HEK293T (cell line): Measurements from ENCODE around the gene TSPAN9.

Source experiments
- CTCF ChIA-PET: fragments of 350-600 bp; formaldehyde crosslinking; extraction: SDS; loops from one replicate; lab custom pipeline; 2021; ENCODE audit warnings: antibody characterized with exemption, inconsistent platforms; lab: Yijun Ruan, JAX
- POLR2A ChIA-PET: fragments of 350-600 bp; formaldehyde crosslinking; extraction: SDS; loops from one replicate; lab custom pipeline; 2020; ENCODE audit warnings: antibody characterized with exemption, inconsistent platforms; lab: Yijun Ruan, JAX
- DNase-seq: peaks from one replicate; pipeline ENCODE4 v3.0.0; 2012; ENCODE audit warnings: mixed read lengths; ENCODE audit errors: extremely low spot score
- ARNT ChIP-seq: fragments of 450-650 bp; IDR thresholded peaks from 2 replicates; pipeline ENCODE4 v1.6.1; 2017; ENCODE audit warnings: mild to moderate bottlenecking
- BHLHE40 ChIP-seq: fragments of 450-650 bp; IDR thresholded peaks from 2 replicates; pipeline ENCODE4 v1.6.1; 2016; ENCODE audit warnings: mild to moderate bottlenecking, moderate library complexity, borderline replicate concordance
- CTBP1 ChIP-seq: fragments of 450-650 bp; IDR thresholded peaks from 2 replicates; pipeline ENCODE4 v1.6.1; 2016; ENCODE audit warnings: borderline replicate concordance
- ELF4 ChIP-seq: fragments of 450-650 bp; IDR thresholded peaks from 2 replicates; pipeline ENCODE4 v1.6.1; 2017; ENCODE audit warnings: antibody characterized with exemption
- FOXA1 ChIP-seq: fragments of 450-650 bp; IDR thresholded peaks from 2 replicates; pipeline ENCODE4 v1.6.1; 2016; ENCODE audit warnings: mild to moderate bottlenecking
- FOXK2 ChIP-seq: fragments of 450-650 bp; IDR thresholded peaks from 2 replicates; pipeline ENCODE4 v1.6.1; 2016; ENCODE audit warnings: mild to moderate bottlenecking
- FOXM1 ChIP-seq: fragments of 450-650 bp; IDR thresholded peaks from 2 replicates; pipeline ENCODE4 v1.6.1; 2017; ENCODE audit warnings: mild to moderate bottlenecking, borderline replicate concordance
- HDGF ChIP-seq: fragments of 450-650 bp; IDR thresholded peaks from 2 replicates; pipeline ENCODE4 v1.6.1; 2017; ENCODE audit warnings: antibody characterized with exemption, borderline replicate concordance
- L3MBTL2 ChIP-seq: fragments of 450-650 bp; conservative IDR thresholded peaks from 2 replicates; pipeline ENCODE4 v1.6.1; 2016; ENCODE audit warnings: mild to moderate bottlenecking
- LEF1 ChIP-seq: fragments of 450-650 bp; IDR thresholded peaks from 2 replicates; pipeline ENCODE4 v1.6.1; 2017; ENCODE audit warnings: mild to moderate bottlenecking, borderline replicate concordance
- NFRKB ChIP-seq: fragments of 450-650 bp; IDR thresholded peaks from 2 replicates; pipeline ENCODE4 v1.6.1; 2016; ENCODE audit warnings: mild to moderate bottlenecking, moderate library complexity
- PKNOX1 ChIP-seq: fragments of 450-650 bp; IDR thresholded peaks from 2 replicates; pipeline ENCODE4 v1.6.1; 2016
- SP1 ChIP-seq: fragments of 450-650 bp; IDR thresholded peaks from 2 replicates; pipeline ENCODE4 v1.6.1; 2017
- SUZ12 ChIP-seq: fragments of 450-650 bp; IDR thresholded peaks from 2 replicates; pipeline ENCODE4 v1.6.1; 2016; ENCODE audit warnings: mild to moderate bottlenecking
- TARDBP ChIP-seq: fragments of 450-650 bp; IDR thresholded peaks from 2 replicates; pipeline ENCODE4 v1.6.1; 2016
- ZNF384 ChIP-seq: fragments of 450-650 bp; IDR thresholded peaks from 2 replicates; pipeline ENCODE4 v1.6.1; 2016

The TSPAN9 gene

GRCh38 chr12:3139760-3140159 is 62.6 kb downstream of the TSPAN9 start:
- ChIA-PET CTCF (interaction anchor here (0.9 to 8.6 kb wide), 6 partner anchors 11 to 285 kb away, joined by 3 to 66 read pairs (median 4); no protein-coding TSS in a partner anchor), POLR2A (no interaction called here)
- no peak for DNase-seq
- no peak for TF ChIP-seq ARNT
- no peak for TF ChIP-seq L3MBTL2
- no peak for TF ChIP-seq PKNOX1
- no peak for TF ChIP-seq SP1
- TF ChIP-seq FOXA1 = no peak
- no peak for TF ChIP-seq CTBP1
- no peak for TF ChIP-seq BHLHE40

GRCh38 chr12:3140284-3140683 is 63.1 kb downstream of the TSPAN9 start:
- CTCF ChIA-PET = interaction anchor here (1.2 to 8.6 kb wide), 5 partner anchors 10 to 284 kb away, joined by 3 to 66 read pairs (median 6); no protein-coding TSS in a partner anchor
- no peak for DNase-seq

GRCh38 chr12:3141339-3142321 is 64.5 kb downstream of the TSPAN9 start:
- DNase-seq = no peak
- POLR2A ChIA-PET = no interaction called here
- CTCF ChIA-PET = no interaction called here
- no peak for TF ChIP-seq FOXA1
- TF ChIP-seq PKNOX1 = no peak
- TF ChIP-seq HDGF = no peak
- no peak for TF ChIP-seq FOXM1
- no peak for TF ChIP-seq TARDBP
- no peak for TF ChIP-seq FOXK2
- no peak for TF ChIP-seq SUZ12
- no peak for TF ChIP-seq NFRKB
- TF ChIP-seq ELF4 = no peak
- TF ChIP-seq BHLHE40 = no peak
- TF ChIP-seq L3MBTL2 = no peak
- no peak for TF ChIP-seq ZNF384
- TF ChIP-seq SP1 = no peak
- no peak for TF ChIP-seq ARNT
- no peak for TF ChIP-seq LEF1
- TF ChIP-seq CTBP1 = no peak

More at GRCh38 chr12:3140284-3140683, 63.1 kb downstream of the TSPAN9 start:
- POLR2A ChIA-PET = no interaction called here
- TF ChIP-seq FOXK2 = no peak

GRCh38 chr12:3142386-3142785 is 65.2 kb downstream of the TSPAN9 start:
- CTCF ChIA-PET = no interaction called here
- POLR2A ChIA-PET = no interaction called here
- TF ChIP-seq BHLHE40 (no peak), PKNOX1 (no peak), ELF4 (no peak), ZNF384 (no peak), HDGF (no peak), CTBP1 (no peak), SUZ12 (no peak)

GRCh38 chr12:3144495-3144894 is 67.3 kb downstream of the TSPAN9 start:
- POLR2A ChIA-PET = no interaction called here
- no peak for TF ChIP-seq HDGF
- TF ChIP-seq ARNT = no peak
- no peak for TF ChIP-seq NFRKB
- TF ChIP-seq FOXK2 = no peak
- TF ChIP-seq SUZ12 = no peak
- TF ChIP-seq LEF1 = no peak
- TF ChIP-seq PKNOX1 = no peak
- TF ChIP-seq L3MBTL2 = no peak
- TF ChIP-seq BHLHE40 = no peak
- TF ChIP-seq ZNF384 = no peak
- TF ChIP-seq FOXA1 = no peak
- TF ChIP-seq FOXM1 = no peak
- TF ChIP-seq TARDBP = no peak
- TF ChIP-seq CTBP1 = no peak
- TF ChIP-seq ELF4 = no peak
- TF ChIP-seq SP1 = no peak
- DNase-seq = no peak
- CTCF ChIA-PET = interaction anchor here (0.7 kb wide), 1 partner anchor 62 kb away, joined by 3 read pairs; no protein-coding TSS in a partner anchor

More at GRCh38 chr12:3142386-3142785, 65.2 kb downstream of the TSPAN9 start:
- DNase-seq = no peak

- CTCF ChIA-PET = interaction anchor here (0.7 kb wide), 1 partner anchor 62 kb away, joined by 3 read pairs; no protein-coding TSS in a partner anchor
- TF ChIP-seq FOXA1 = no peak
- no peak for TF ChIP-seq NFRKB
- no peak for TF ChIP-seq TARDBP
- no peak for TF ChIP-seq BHLHE40
- no peak for TF ChIP-seq FOXK2
- TF ChIP-seq ZNF384 = no peak
- TF ChIP-seq PKNOX1 = no peak
- TF ChIP-seq FOXM1 = no peak
- TF ChIP-seq ELF4 = no peak
- no peak for TF ChIP-seq CTBP1
- TF ChIP-seq SUZ12 = no peak
- no peak for TF ChIP-seq ARNT
- TF ChIP-seq HDGF = no peak
- no peak for TF ChIP-seq SP1
- TF ChIP-seq LEF1 = no peak
- POLR2A ChIA-PET = no interaction called here
- DNase-seq = no peak
These were observed 67.9 kb downstream of the TSPAN9 start for GRCh38 chr12:3145033-3145432.
